ENCODE measurements around the gene RBFOX2. TPM values are rescaled to one million over a fixed set of nuclear protein-coding genes. Genes with fewer than 3 reads are reported as not detected.

Gene RBFOX2
- total RNA-seq, 3 donors from 2014 or later = 63.4 to 97.3 (median 85.5) TPM

DNA sequence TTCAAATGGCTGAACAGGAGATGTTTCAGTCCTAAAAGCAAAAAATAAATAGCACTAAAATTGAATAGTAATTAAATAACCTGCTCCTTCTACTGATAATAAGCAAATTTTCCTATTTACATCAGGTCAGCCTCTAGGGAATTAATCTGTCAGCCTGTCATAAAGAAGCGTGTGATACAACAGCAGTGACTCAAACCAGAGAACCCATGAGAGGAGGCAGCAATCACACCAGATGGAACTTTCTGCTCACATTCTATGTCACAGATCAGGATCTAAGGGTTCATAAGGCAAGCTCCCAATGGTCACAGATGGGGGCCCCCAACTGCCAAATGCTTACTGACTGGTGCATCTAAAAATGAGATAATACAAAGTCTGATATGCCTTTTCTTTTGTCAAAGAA lies 41.1 kb downstream of the RBFOX2 start:
- DNase-seq (ENCODE audit: low spot score in 2 of 2) = no peak
- Histone ChIP-seq H3K27me3 (no peaks in the 10 kb centered on the region), H3K9me3 (no peaks in the 10 kb centered on the region), H3K27ac (no peak overlapping the region), H3K4me1 (no peaks in the 10 kb centered on the region), H3K36me3 (no peaks in the 10 kb centered on the region), H3K4me3 (no peak overlapping the region)
- TF ChIP-seq POLR2AphosphoS5 (IDR thresholded peaks at IDR 0.05) (no peak), POLR2A (IDR thresholded peaks at IDR 0.05) (no peak)
- TF ChIP-seq, protein P1, sequence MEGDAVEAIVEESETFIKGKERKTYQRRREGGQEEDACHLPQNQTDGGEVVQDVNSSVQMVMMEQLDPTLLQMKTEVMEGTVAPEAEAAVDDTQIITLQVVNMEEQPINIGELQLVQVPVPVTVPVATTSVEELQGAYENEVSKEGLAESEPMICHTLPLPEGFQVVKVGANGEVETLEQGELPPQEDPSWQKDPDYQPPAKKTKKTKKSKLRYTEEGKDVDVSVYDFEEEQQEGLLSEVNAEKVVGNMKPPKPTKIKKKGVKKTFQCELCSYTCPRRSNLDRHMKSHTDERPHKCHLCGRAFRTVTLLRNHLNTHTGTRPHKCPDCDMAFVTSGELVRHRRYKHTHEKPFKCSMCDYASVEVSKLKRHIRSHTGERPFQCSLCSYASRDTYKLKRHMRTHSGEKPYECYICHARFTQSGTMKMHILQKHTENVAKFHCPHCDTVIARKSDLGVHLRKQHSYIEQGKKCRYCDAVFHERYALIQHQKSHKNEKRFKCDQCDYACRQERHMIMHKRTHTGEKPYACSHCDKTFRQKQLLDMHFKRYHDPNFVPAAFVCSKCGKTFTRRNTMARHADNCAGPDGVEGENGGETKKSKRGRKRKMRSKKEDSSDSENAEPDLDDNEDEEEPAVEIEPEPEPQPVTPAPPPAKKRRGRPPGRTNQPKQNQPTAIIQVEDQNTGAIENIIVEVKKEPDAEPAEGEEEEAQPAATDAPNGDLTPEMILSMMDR (IDR thresholded peaks at IDR 0.05) = no peak
- intact Hi-C loops (cut with DNase I; ENCODE audit: low total_unique reads) = no loop called here

DNA sequence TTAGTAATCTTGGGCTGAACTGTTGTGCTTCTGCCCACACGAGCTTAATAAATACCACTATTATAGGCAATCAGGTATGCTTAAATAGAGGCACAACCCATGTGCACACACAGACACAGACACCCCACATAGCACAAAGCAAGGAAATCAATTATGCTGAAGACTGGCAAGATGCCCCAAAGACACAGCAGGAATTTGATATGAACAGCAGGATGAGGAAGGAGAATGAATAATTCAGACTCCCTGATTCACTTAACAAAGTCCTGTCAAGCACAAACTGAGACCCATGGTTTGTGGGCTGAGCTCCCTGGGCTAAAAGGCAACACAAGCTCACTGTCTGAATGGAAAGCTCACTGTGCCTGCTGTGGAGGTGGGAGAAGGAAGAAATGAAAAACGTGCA lies 42.5 kb downstream of the RBFOX2 start:
- H3K36me3 ChIP-seq = no peaks in the 10 kb centered on the region
- no peaks in the 10 kb centered on the region for H3K27me3 ChIP-seq
- H3K4me1 ChIP-seq = no peaks in the 10 kb centered on the region
- DNase-seq (ENCODE audit: low spot score in 2 of 2) = no peak
- no peaks in the 10 kb centered on the region for H3K9me3 ChIP-seq
- H3K27ac ChIP-seq = no peak overlapping the region
- no peak for TF ChIP-seq POLR2AphosphoS5 (IDR thresholded peaks at IDR 0.05)
- intact Hi-C loops (cut with DNase I; ENCODE audit: low total_unique reads) = no loop called here
- H3K4me3 ChIP-seq = no peak overlapping the region

DNA sequence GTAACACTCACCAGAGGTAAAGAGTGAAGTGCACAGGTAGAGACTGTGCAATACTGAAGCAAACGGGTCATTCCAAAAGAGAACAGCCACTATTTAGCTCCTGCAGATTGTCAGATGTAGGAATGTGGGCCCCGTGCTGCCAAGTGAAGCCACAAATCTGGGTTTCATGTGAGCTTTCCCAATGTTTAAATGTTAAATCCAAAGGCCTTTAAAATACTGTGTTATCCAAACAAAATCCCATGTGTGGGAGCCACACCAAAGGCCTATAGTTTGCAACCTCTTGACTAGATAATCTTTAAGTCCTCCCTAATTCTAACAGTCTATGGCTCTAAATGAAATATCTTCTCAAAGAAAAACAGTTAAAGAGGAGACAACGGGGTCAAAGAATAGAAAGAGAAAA lies 43.3 kb downstream of the RBFOX2 start:
- Histone ChIP-seq H3K4me3 (no peak overlapping the region), H3K27me3 (no peaks in the 10 kb centered on the region), H3K9me3 (no peaks in the 10 kb centered on the region), H3K4me1 (no peaks in the 10 kb centered on the region), H3K36me3 (no peaks in the 10 kb centered on the region), H3K27ac (peak overlapping the region in 1 of 2 donors; percentile 13)
- no peak for DNase-seq (ENCODE audit: low spot score in 2 of 2)
- no peak for TF ChIP-seq POLR2A (IDR thresholded peaks at IDR 0.05)
- TF ChIP-seq POLR2AphosphoS5 (IDR thresholded peaks at IDR 0.05) = no peak
- TF ChIP-seq, protein P1 (IDR thresholded peaks at IDR 0.05) = no peak
- intact Hi-C loops (cut with DNase I; ENCODE audit: low total_unique reads) = no loop called here

DNA sequence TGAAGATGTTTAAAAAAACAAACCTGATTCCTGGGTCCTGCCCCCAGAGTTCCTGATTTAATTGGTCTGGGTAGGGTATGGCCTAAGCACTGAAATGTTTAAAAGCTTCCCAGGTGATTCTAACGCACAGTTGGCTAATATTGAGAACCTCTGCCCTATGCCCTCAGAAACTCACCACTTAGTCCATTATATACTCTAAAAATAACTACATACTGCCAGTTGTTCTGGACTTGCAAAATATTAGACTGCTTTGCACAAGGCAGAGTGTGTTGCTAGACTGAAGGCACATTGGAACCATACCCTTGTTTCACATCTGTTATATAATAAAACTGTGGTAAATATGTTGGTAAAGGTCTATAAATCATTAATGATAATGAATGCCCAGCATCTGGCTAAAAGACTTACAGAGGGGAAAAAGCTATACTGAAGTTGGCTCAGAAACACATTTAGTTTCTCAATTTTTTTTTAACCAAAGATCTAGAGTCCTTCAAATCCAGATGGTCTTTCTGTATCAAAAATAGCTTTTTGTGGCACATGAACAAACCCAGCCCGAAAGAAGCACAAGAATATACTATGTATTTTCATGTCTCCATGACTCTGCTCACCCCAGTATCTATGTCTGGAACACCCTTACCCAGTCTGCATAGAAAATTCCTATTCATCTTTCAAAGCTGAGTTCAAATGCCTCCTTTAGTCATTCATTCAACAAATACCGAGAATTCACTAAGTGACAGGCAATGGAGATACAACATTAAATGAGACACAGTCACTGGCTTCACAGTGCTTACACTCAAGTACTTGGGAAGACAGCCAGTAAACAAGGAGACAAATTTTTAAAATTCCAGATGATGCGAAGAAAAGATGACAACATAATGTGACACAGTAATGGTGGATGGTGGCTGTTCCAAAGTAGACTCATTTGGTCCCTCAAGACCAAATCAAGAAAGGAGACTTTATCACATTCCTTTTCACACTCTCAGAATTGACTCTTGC lies 44.1 kb downstream of the RBFOX2 start:
- H3K4me1 ChIP-seq = peaks cover 0 to 4% of the 10 kb centered on the region in 2 donors

DNA sequence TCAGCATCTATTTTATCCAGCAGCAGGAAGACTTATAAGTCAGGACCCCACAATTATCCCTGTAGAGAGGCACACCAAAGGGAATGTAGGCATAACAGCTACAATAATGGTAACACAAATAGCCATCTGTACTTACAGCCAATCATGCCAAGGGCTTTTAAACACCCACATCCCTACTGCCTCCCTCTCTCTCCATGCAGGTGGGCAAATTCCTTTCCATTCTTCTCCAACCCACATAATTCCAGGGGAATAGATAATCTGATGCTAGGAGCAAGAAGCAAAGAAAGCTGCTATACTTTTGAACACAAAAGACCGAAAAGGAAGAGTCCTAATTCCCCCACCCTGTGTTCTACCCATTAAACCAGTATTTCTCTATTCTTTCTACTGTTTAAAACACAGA lies 46.7 kb downstream of the RBFOX2 start:
- H3K4me3 ChIP-seq = no peak overlapping the region
- no peaks in the 10 kb centered on the region for H3K36me3 ChIP-seq
- intact Hi-C loops (cut with DNase I; ENCODE audit: low total_unique reads) = no loop called here
- DNase-seq (ENCODE audit: low spot score in 2 of 2) = no peak
- no peak overlapping the region for H3K27ac ChIP-seq
- TF ChIP-seq POLR2AphosphoS5 (IDR thresholded peaks at IDR 0.05) (no peak), POLR2A (IDR thresholded peaks at IDR 0.05) (no peak)
- TF ChIP-seq, protein P1 (IDR thresholded peaks at IDR 0.05) = no peak
- H3K4me1 ChIP-seq = peaks cover 0 to 4% of the 10 kb centered on the region in 2 donors
- no peaks in the 10 kb centered on the region for H3K27me3 ChIP-seq
- H3K9me3 ChIP-seq = no peaks in the 10 kb centered on the region

More for the DNA sequence above, 44.1 kb downstream of the RBFOX2 start:
- Histone ChIP-seq H3K27me3 (no peaks in the 10 kb centered on the region), H3K36me3 (no peaks in the 10 kb centered on the region), H3K27ac (peak overlapping the region in 1 of 2 donors; percentile 10), H3K9me3 (no peaks in the 10 kb centered on the region), H3K4me3 (no peak overlapping the region)
- TF ChIP-seq POLR2AphosphoS5 (IDR thresholded peaks at IDR 0.05) (no peak), POLR2A (IDR thresholded peaks at IDR 0.05) (no peak)
- TF ChIP-seq, protein P1 (IDR thresholded peaks at IDR 0.05) = no peak
- intact Hi-C loops (cut with DNase I; ENCODE audit: low total_unique reads) = no loop called here
- no peak for DNase-seq (ENCODE audit: low spot score in 2 of 2)

Measured in breast epithelium (tissue), 4 donors.